Measurements from ENCODE around the gene CCDC28A. TPM values are rescaled to one million over a fixed set of nuclear protein-coding genes. Genes with fewer than 3 reads are reported as not detected.
A peak's percentile ranks its signal among the peaks of the same experiment; 100 is the strongest.

CCDC28A gene
- polyA plus RNA-seq, 4 donors, result 28.5 to 31.2 (median 30.5) TPM

- no peak for DNase-seq (ENCODE audit: low read depth in 4 of 4, low spot score in 3 of 4)
These were observed 13.6 kb downstream of the CCDC28A start for GRCh38 chr6:138787138-138787537.

- no peak for DNase-seq (ENCODE audit: low read depth in 4 of 4, low spot score in 3 of 4)
These were observed 22.4 kb downstream of the CCDC28A start, which contains the start of gene ECT2L for GRCh38 chr6:138795809-138796603. Gene ECT2L, plus strand, starts transcription at chr6:138796087. Its CDS starts 17,188 bp downstream, at chr6:138813275.

GRCh38 chr6:138796771-138797170 is 23.2 kb downstream of the CCDC28A start:
- DNase-seq (ENCODE audit: low read depth in 4 of 4, low spot score in 3 of 4), result no peak

- no peak for DNase-seq (ENCODE audit: low read depth in 4 of 4, low spot score in 3 of 4)
These were observed 24.4 kb downstream of the CCDC28A start for GRCh38 chr6:138797806-138798446.

GRCh38 chr6:138800377-138801150 is 27.0 kb downstream of the CCDC28A start:
- no peak for DNase-seq (ENCODE audit: low read depth in 4 of 4, low spot score in 3 of 4)

GRCh38 chr6:138803331-138803730 is 29.8 kb downstream of the CCDC28A start:
- DNase-seq (ENCODE audit: low read depth in 4 of 4, low spot score in 3 of 4), result no peak

GRCh38 chr6:138803861-138804260 is 30.3 kb downstream of the CCDC28A start:
- DNase-seq (ENCODE audit: low read depth in 4 of 4, low spot score in 3 of 4), result no peak

GRCh38 chr6:138805016-138805765 is 31.6 kb downstream of the CCDC28A start:
- DNase-seq (ENCODE audit: low read depth in 4 of 4, low spot score in 3 of 4), result no peak

GRCh38 chr6:138806889-138807288 is 33.3 kb downstream of the CCDC28A start:
- no peak for DNase-seq (ENCODE audit: low read depth in 4 of 4, low spot score in 3 of 4)

- no peak for DNase-seq (ENCODE audit: low read depth in 4 of 4, low spot score in 3 of 4)
These were observed 36.1 kb downstream of the CCDC28A start for GRCh38 chr6:138809677-138810076.

- DNase-seq (ENCODE audit: low read depth in 4 of 4, low spot score in 3 of 4), result no peak
These were observed 38.3 kb downstream of the CCDC28A start for GRCh38 chr6:138811866-138812265.

GRCh38 chr6:138814179-138814834 is 40.7 kb downstream of the CCDC28A start:
- no peak for DNase-seq (ENCODE audit: low read depth in 4 of 4, low spot score in 3 of 4)

- DNase-seq (ENCODE audit: low read depth in 4 of 4, low spot score in 3 of 4), result no peak
These were observed 41.7 kb downstream of the CCDC28A start for GRCh38 chr6:138815221-138815620.

- DNase-seq (ENCODE audit: low read depth in 4 of 4, low spot score in 3 of 4), result peak in 1 of 4 donors; percentile 52
These were observed 42.4 kb downstream of the CCDC28A start for GRCh38 chr6:138815797-138816528.

GRCh38 chr6:138817799-138818198 is 44.2 kb downstream of the CCDC28A start:
- DNase-seq (ENCODE audit: low read depth in 4 of 4, low spot score in 3 of 4), result peak in 3 of 4 donors; percentile 64 to 76 (median 74)

- no peak for DNase-seq (ENCODE audit: low read depth in 4 of 4, low spot score in 3 of 4)
These were observed 45.1 kb downstream of the CCDC28A start for GRCh38 chr6:138818496-138819194.

- no peak for DNase-seq (ENCODE audit: low read depth in 4 of 4, low spot score in 3 of 4)
These were observed 48.0 kb downstream of the CCDC28A start for GRCh38 chr6:138821519-138821918.

GRCh38 chr6:138824482-138825144 is 51.0 kb downstream of the CCDC28A start:
- DNase-seq (ENCODE audit: low read depth in 4 of 4, low spot score in 3 of 4), result no peak

Data from right renal pelvis (tissue), 4 donors.